Testis (tissue), 3 donors: ENCODE results near the gene TGM3. TPM values are rescaled to one million over a fixed set of nuclear protein-coding genes. Genes with fewer than 3 reads are reported as not detected.

Source experiments
- DNase-seq: peaks from one replicate; pipeline ENCODE4 v3.0.0-alpha.2; 2019
- H3K27ac ChIP-seq, 2 donors: fragments of 200-600 bp; sonication (generic); one replicate each; pipeline ENCODE4 v1.5.1; 2019
- H3K27me3 ChIP-seq: fragments of 200-600 bp; sonication (generic); one replicate; pipeline ENCODE4 v1.5.1; 2019
- H3K36me3 ChIP-seq: fragments of 200-600 bp; sonication (generic); one replicate; pipeline ENCODE4 v1.5.1; 2017; ENCODE audit warnings: low read depth; ENCODE audit errors: missing control alignments
- H3K4me1 ChIP-seq: fragments of 200-600 bp; sonication (generic); one replicate; pipeline ENCODE4 v1.5.1; 2019
- H3K4me3 ChIP-seq, 2 donors: fragments of 200-600 bp; sonication (generic); one replicate each; pipeline ENCODE4 v1.5.1; 2017 to 2019
- H3K9me3 ChIP-seq: fragments of 200-600 bp; sonication (generic); one replicate; pipeline ENCODE4 v1.5.1; 2017
- POLR2A ChIP-seq: fragments of 450-650 bp; IDR thresholded peaks from one replicate; pipeline ENCODE4 v1.6.1; 2017; ENCODE audit warnings: antibody characterized with exemption, mild to moderate bottlenecking, moderate library complexity
- WGBS, 2 donors: methylation state at CpG; one replicate each; pipeline ENCODE4 v1.1.5; 2018; 5-methylcytosine and 5-hydroxymethylcytosine counted together
- intact Hi-C: fragments of 100-400 bp; cut with DNase I; formaldehyde crosslinking; loops from one replicate; pipeline ENCODE4 v1.15.1; 2023; ENCODE audit warnings: low total_unique reads
- polyA plus RNA-seq: library from polyadenylated mRNA; stranded (reverse); fragments of 350-450 nt; fragmentation: Illumina TruSeq; extraction: RNeasy Lipid Tissue Mini Kit (QIAGEN cat#74804); gene quantifications from one replicate; pipeline ENCODE4 v1.2.3, GENCODE V29; 2014; ENCODE audit warnings: low read depth, low replicate concordance; ENCODE audit not compliant: insufficient read depth
- total RNA-seq, 2 donors: library from RNA; depleted of rRNA; stranded (reverse); fragments of >200 nt; gene quantifications; one replicate each; pipeline ENCODE4 v1.2.3, GENCODE V29; 2016
- TF ChIP-seq, protein P1 (sequence below), 3 experiments: fragments of 450-650 bp in 2 of 3; fragments of 200-600 bp in 1 of 3; sonication (generic) in 1 of 3; IDR thresholded peaks; one replicate each; pipeline ENCODE4 v1.5.1; 2016 to 2019; ENCODE audit warnings: antibody characterized with exemption in 3 of 3, mild to moderate bottlenecking in 2 of 3, moderate library complexity in 1 of 3

TGM3 gene
- total and polyA plus RNA-seq, 3 donors from 2014 or later, result 2.6 to 4.9 (median 3.1) TPM

DNA sequence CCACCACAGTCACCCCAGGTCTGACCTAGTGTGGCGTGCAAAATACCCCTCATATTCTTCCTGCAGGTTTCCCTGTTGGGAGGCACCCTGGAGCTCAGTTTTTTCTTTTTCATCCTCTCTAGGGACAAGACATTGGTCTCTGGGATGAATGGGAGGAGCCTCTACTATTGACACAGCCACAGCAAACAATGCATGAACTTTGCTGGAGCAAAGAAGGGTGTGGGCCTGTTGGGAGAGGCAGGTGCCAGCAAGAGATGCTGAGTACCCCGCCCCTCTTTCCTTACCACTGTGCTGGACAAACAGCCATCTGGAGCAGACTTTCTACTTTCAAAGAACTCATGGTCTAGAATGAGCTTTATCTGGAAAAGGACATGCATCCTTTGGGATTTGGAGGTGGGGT is 10.1 kb downstream of the TGM3 start:
- Histone ChIP-seq H3K36me3 (no peaks in the 10 kb centered on the region), H3K27me3 (no peaks in the 10 kb centered on the region), H3K4me1 (no peaks in the 10 kb centered on the region), H3K9me3 (no peaks in the 10 kb centered on the region), H3K4me3 (no peak overlapping the region), H3K27ac (no peak overlapping the region)
- TF ChIP-seq, protein P1, sequence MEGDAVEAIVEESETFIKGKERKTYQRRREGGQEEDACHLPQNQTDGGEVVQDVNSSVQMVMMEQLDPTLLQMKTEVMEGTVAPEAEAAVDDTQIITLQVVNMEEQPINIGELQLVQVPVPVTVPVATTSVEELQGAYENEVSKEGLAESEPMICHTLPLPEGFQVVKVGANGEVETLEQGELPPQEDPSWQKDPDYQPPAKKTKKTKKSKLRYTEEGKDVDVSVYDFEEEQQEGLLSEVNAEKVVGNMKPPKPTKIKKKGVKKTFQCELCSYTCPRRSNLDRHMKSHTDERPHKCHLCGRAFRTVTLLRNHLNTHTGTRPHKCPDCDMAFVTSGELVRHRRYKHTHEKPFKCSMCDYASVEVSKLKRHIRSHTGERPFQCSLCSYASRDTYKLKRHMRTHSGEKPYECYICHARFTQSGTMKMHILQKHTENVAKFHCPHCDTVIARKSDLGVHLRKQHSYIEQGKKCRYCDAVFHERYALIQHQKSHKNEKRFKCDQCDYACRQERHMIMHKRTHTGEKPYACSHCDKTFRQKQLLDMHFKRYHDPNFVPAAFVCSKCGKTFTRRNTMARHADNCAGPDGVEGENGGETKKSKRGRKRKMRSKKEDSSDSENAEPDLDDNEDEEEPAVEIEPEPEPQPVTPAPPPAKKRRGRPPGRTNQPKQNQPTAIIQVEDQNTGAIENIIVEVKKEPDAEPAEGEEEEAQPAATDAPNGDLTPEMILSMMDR (IDR thresholded peaks at IDR 0.05), result no peak
- TF ChIP-seq POLR2A, result no peak
- no peak for DNase-seq
- intact Hi-C loops, result no loop called here
- 88 to 92% methylated on average over 2 of the region's 2 CpGs for WGBS, 2 donors

DNA sequence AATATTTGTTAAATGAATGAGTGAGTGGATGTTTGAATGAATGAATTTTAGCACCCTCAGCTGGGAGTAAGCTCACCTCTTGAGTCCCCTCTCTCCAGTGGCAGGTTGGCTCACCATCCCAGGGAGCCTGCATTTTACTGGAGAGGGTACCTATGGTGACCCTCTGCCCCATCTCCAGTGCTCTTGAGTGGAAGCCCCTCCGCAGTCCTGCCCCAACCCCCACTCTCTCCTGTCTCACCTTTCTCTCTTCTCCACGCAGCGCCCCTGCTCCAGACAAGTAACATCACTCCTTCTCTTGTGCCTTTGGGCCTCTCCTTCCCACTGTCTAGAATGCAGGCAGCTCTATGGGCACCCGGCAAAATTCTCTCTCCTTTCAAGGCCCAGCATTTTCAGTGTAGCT is 11.3 kb downstream of the TGM3 start:
- Histone ChIP-seq H3K4me1 (no peaks in the 10 kb centered on the region), H3K9me3 (no peaks in the 10 kb centered on the region), H3K36me3 (no peaks in the 10 kb centered on the region), H3K27ac (no peak overlapping the region), H3K4me3 (no peak overlapping the region), H3K27me3 (no peaks in the 10 kb centered on the region)
- intact Hi-C loops, result no loop called here
- TF ChIP-seq POLR2A, result no peak
- TF ChIP-seq, protein P1 (IDR thresholded peaks at IDR 0.05), result no peak
- no peak for DNase-seq
- WGBS, 2 donors, result 84 to 90% methylated on average over 4 of the region's 4 CpGs

DNA sequence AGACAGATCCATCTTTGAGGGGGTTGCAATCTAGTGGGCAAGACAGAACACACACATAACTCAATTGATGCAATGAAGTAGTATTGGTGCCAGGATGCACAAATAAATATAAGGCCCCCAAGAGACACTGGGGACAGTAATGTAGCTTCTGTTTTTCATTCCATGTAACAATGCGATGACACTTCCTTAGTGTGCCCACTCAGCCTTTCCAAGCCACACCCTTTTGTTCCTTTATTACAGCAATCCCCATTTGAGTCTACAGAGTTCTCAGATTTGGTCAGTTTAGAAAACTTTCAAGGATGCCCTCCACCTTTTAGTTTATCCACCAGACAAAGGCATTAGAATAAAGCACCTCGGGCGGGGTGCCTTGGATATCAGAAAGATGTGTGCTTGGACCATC is 15.5 kb downstream of the TGM3 start:
- DNase-seq, result no peak
- no peaks in the 10 kb centered on the region for H3K27me3 ChIP-seq
- no peaks in the 10 kb centered on the region for H3K36me3 ChIP-seq
- no peaks in the 10 kb centered on the region for H3K9me3 ChIP-seq
- no peaks in the 10 kb centered on the region for H3K4me1 ChIP-seq
- WGBS, 2 donors, result 91 to 95% methylated on average over 3 of the region's 3 CpGs
- intact Hi-C loops, result no loop called here
- TF ChIP-seq POLR2A, result no peak
- TF ChIP-seq, protein P1 (IDR thresholded peaks at IDR 0.05), result no peak
- no peak overlapping the region for H3K4me3 ChIP-seq
- H3K27ac ChIP-seq, result no peak overlapping the region

DNA sequence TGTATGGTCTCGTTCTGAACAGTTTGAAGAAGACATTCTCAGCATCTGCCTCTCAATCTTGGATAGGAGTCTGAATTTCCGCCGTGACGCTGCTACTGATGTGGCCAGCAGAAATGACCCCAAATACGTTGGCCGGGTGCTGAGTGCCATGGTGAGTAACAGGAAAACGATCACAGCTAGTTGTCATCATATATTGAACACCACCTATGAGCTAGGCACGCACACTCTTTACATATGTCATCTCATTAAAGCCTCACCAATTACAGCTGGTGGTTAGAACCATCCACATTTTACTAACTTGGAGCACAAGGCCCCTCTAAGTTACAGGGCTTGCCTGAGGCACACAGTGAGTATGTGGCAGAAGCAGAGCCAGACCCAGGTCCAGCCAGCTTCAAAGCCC is 17.1 kb downstream of the TGM3 start:
- H3K9me3 ChIP-seq, result no peaks in the 10 kb centered on the region
- no peaks in the 10 kb centered on the region for H3K36me3 ChIP-seq
- H3K4me1 ChIP-seq, result no peaks in the 10 kb centered on the region
- no peaks in the 10 kb centered on the region for H3K27me3 ChIP-seq
- no peak overlapping the region for H3K4me3 ChIP-seq
- intact Hi-C loops, result no loop called here
- H3K27ac ChIP-seq, result no peak overlapping the region
- WGBS, 2 donors, result 92 to 95% methylated on average over 8 of the region's 8 CpGs
- no peak for TF ChIP-seq POLR2A
- TF ChIP-seq, protein P1 (IDR thresholded peaks at IDR 0.05), result no peak
- no peak for DNase-seq

DNA sequence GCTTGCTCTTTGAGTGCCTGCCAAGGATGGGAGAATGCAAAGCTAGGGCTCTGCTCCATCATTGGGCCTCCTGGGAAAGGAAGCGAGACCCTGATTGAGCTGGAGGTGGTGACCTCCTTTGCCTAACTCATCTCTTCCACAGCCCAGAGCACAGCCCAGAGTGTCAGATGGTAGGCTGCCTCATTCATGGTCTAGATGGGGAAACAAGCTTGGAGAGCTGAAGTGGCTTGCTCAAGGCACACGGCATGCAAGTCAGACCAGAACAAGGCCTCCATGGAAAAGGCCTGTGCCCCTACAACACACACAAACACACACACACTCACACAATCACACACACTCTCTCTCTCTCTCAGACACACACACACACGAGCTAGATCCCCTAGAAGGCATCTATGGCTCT is 17.5 kb downstream of the TGM3 start:
- H3K4me1 ChIP-seq, result no peaks in the 10 kb centered on the region

More for the DNA sequence above, 17.5 kb downstream of the TGM3 start:
- no peak for DNase-seq
- H3K36me3 ChIP-seq, result no peaks in the 10 kb centered on the region
- TF ChIP-seq POLR2A, result no peak
- TF ChIP-seq, protein P1 (IDR thresholded peaks at IDR 0.05), result no peak
- intact Hi-C loops, result no loop called here
- H3K9me3 ChIP-seq, result no peaks in the 10 kb centered on the region
- H3K27me3 ChIP-seq, result no peaks in the 10 kb centered on the region
- H3K4me3 ChIP-seq, result no peak overlapping the region
- 93 to 100% methylated on average over 3 of the region's 3 CpGs for WGBS, 2 donors
- no peak overlapping the region for H3K27ac ChIP-seq
